ENCODE results near the gene SLC17A9. TPM values are rescaled to one million over a fixed set of nuclear protein-coding genes. Genes with fewer than 3 reads are reported as not detected.

The SLC17A9 gene
- total and polyA plus RNA-seq, 10 of the 15 experiments (the other 5 are each of a cell fraction or from before 2014, with no cell fraction given): 0.72 to 74.1 (median 29.4) TPM

DNA sequence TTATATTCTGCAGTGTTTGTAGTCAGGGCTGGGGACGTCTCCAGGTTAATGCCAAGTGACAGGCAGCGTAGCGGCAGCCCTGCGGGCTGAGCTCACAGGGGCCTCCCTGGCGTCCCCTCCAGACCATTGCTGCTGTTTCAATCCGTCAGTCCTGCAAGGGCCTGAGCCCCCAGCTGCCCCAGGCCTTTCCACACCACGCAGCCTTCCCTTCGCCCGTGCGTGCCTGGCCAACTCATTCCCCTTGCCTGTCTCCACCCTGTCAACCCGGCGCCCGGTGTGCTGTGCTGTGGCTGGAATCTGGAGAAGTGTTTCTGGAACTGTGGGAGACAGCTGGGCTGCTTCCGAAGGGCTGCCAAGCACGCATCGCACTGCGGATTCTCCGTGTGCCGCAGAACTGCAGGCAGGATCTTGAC is 42.4 kb downstream of the SLC17A9 start:
- H4K20me1 ChIP-seq (ENCODE audit: control insufficient read depth, insufficient read depth): no peaks in the 10 kb centered on the region; the same call in 1 of the 2 replicates
- POLR2A ChIA-PET: no interaction called here
- in situ Hi-C loops (cut with MboI): no loop called here
- SMC1A ChIA-PET (ENCODE audit: uncharacterized antibody, unreplicated experiment): no interaction called here
- no peaks in the 10 kb centered on the region for H3K36me3 ChIP-seq (ENCODE audit: control insufficient read depth in 2 of 2, insufficient read depth in 2 of 2, low read length in 1 of 2)
- H2AFZ ChIP-seq (ENCODE audit: control insufficient read depth, low read depth, low read length): no peak overlapping the region
- H3K9ac ChIP-seq (ENCODE audit: control insufficient read depth, insufficient read depth, low read length): no peak overlapping the region
- no TSS peak for BruUV-seq (replicated peaks)
- no peak for ATAC-seq
- CTCF ChIA-PET: no interaction called here
- no peaks in the 10 kb centered on the region for H3K4me1 ChIP-seq (ENCODE audit: control insufficient read depth, insufficient read depth, low read length)
- H3K79me2 ChIP-seq (ENCODE audit: control insufficient read depth, insufficient read depth, low read length): no peaks in the 10 kb centered on the region
- 72% methylated on average over 19 of the region's 19 CpGs for WGBS (ENCODE audit: insufficient coverage, insufficient replicate concordance, low lambda C conversion rate, missing lambda C conversion rate)
- RAD21 ChIA-PET (ENCODE audit: unreplicated experiment): interaction anchor here (0.6 kb wide), 1 partner anchor 40 kb away, joined by 3 read pairs; no protein-coding TSS in a partner anchor
- TF ChIP-seq, protein P1, sequence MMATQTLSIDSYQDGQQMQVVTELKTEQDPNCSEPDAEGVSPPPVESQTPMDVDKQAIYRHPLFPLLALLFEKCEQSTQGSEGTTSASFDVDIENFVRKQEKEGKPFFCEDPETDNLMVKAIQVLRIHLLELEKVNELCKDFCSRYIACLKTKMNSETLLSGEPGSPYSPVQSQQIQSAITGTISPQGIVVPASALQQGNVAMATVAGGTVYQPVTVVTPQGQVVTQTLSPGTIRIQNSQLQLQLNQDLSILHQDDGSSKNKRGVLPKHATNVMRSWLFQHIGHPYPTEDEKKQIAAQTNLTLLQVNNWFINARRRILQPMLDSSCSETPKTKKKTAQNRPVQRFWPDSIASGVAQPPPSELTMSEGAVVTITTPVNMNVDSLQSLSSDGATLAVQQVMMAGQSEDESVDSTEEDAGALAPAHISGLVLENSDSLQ (IDR thresholded peaks at IDR 0.05): no peak
- no peak for TF ChIP-seq NR2C2 (IDR thresholded peaks at IDR 0.05; ENCODE audit: borderline replicate concordance, control insufficient read depth, insufficient read length, low read depth)
- no peak for TF ChIP-seq ZBTB33 (IDR thresholded peaks at IDR 0.05)
- no peak for TF ChIP-seq EZH2 (IDR thresholded peaks at IDR 0.05; ENCODE audit: borderline replicate concordance, control insufficient read depth, low read depth, low read length)
- no peak for TF ChIP-seq ZNF207 (IDR thresholded peaks at IDR 0.05; ENCODE audit: borderline replicate concordance)
- TF ChIP-seq ETV6 (conservative IDR thresholded peaks at IDR 0.05 in 1 of 2, IDR thresholded peaks at IDR 0.05 in 1 of 2; ENCODE audit: borderline replicate concordance in 1 of 2, low read depth in 1 of 2): no peak
- no peak for TF ChIP-seq TARDBP (IDR thresholded peaks at IDR 0.05; ENCODE audit: borderline replicate concordance)
- TF ChIP-seq SRF (IDR thresholded peaks at IDR 0.05; ENCODE audit: low read depth in 2 of 2, low read length in 2 of 2): no peak
- no peak for TF ChIP-seq BMI1 (IDR thresholded peaks at IDR 0.05; ENCODE audit: borderline replicate concordance)
- no peak for TF ChIP-seq NFXL1 (IDR thresholded peaks at IDR 0.05; ENCODE audit: borderline replicate concordance)
- no peak overlapping the region for H3K4me3 ChIP-seq
- no peak overlapping the region for H3K27ac ChIP-seq (ENCODE audit: control insufficient read depth, insufficient read depth)
- no peak overlapping the region for H3K4me2 ChIP-seq (ENCODE audit: control insufficient read depth, insufficient read depth)
- H3K9me3 ChIP-seq (replicated peaks; ENCODE audit: control insufficient read depth, insufficient read depth, low read length): no peaks in the 10 kb centered on the region
- no peak for FAIRE-seq
- DNase-seq (ENCODE audit: low read depth, low spot score): no peak
- H3K27me3 ChIP-seq (replicated peaks in 1 of 2; ENCODE audit: control insufficient read depth in 2 of 2, insufficient read depth in 2 of 2, low read length in 1 of 2): no peaks in the 10 kb centered on the region; a peak in 4 of 4 replicates
- intact Hi-C loops (cut with micrococcal nuclease; ENCODE audit: unreplicated experiment): no loop called here
